GM23338 (cell line): ENCODE measurements around the gene WBP2. TPM values are rescaled to one million over a fixed set of nuclear protein-coding genes. Genes with fewer than 3 reads are reported as not detected.

Source experiments
- ATAC-seq: fragments of 200-7000 bp; cut with Tn5 transposase; 3 replicates; pipeline ENCODE4 v1.9.1; 2020
- DNase-seq: peaks from one replicate; pipeline ENCODE4 v3.0.0-alpha.2; 2015; ENCODE audit warnings: low spot score
- H2AFZ ChIP-seq: fragments of 200-600 bp; sonication (generic); 2 replicates; pipeline ENCODE4 v1.8.0; 2016; ENCODE audit warnings: antibody characterized with exemption, mild to moderate bottlenecking, moderate library complexity
- H3F3A ChIP-seq: fragments of 200-600 bp; sonication (generic); replicated peaks from 2 replicates; pipeline ENCODE4 v1.8.0; 2017; ENCODE audit warnings: antibody characterized with exemption, mixed run types, low read depth
- H3K27ac ChIP-seq: fragments of 200-600 bp; sonication (generic); 2 replicates; pipeline ENCODE4 v1.6.1; 2016; ENCODE audit warnings: low read depth
- H3K27me3 ChIP-seq: fragments of 200-600 bp; sonication (generic); 2 replicates; pipeline ENCODE4 v1.8.0; 2016; ENCODE audit warnings: mild to moderate bottlenecking, mixed run types, moderate library complexity; ENCODE audit not compliant: insufficient read depth
- H3K36me3 ChIP-seq: fragments of 200-600 bp; sonication (generic); 2 replicates; pipeline ENCODE4 v1.8.0; 2016; ENCODE audit warnings: mild to moderate bottlenecking; ENCODE audit not compliant: insufficient read depth
- H3K4me1 ChIP-seq: fragments of 200-600 bp; sonication (generic); 2 replicates; pipeline ENCODE4 v1.8.0; 2016; ENCODE audit warnings: mild to moderate bottlenecking, moderate library complexity; ENCODE audit not compliant: insufficient read depth
- H3K4me2 ChIP-seq: fragments of 200-600 bp; sonication (generic); 2 replicates; pipeline ENCODE4 v1.7.1; 2017; ENCODE audit warnings: mixed run types
- H3K4me3 ChIP-seq: fragments of 200-600 bp; sonication (generic); 2 replicates; pipeline ENCODE4 v1.6.1; 2016; ENCODE audit warnings: mixed run types
- H3K79me2 ChIP-seq: fragments of 200-600 bp; sonication (generic); replicated peaks from 2 replicates; pipeline ENCODE4 v1.8.0; 2017; ENCODE audit warnings: mild to moderate bottlenecking; ENCODE audit not compliant: insufficient read depth
- H3K9me2 ChIP-seq: fragments of 200-600 bp; sonication (generic); 2 replicates; pipeline ENCODE4 v1.8.0; 2017; ENCODE audit not compliant: insufficient read depth
- H4K20me1 ChIP-seq: fragments of 200-600 bp; sonication (generic); replicated peaks from 2 replicates; pipeline ENCODE4 v1.8.0; 2017; ENCODE audit warnings: mild to moderate bottlenecking; ENCODE audit not compliant: insufficient read depth
- H3K27ac Mint-ChIP-seq: 2 replicates; pipeline ENCODE4 v1.8.0; 2020; ENCODE audit warnings: inconsistent platforms, mild to moderate bottlenecking, moderate library complexity, mixed read lengths
- H3K27me3 Mint-ChIP-seq: 3 replicates; pipeline ENCODE4 v1.8.0; 2022; ENCODE audit warnings: low read depth, mild to moderate bottlenecking, moderate library complexity, mixed read lengths, inconsistent platforms; ENCODE audit not compliant: insufficient read depth, poor library complexity
- H3K36me3 Mint-ChIP-seq: 3 replicates; pipeline ENCODE4 v1.8.0; 2021; ENCODE audit warnings: low read depth, mild to moderate bottlenecking, inconsistent platforms, moderate library complexity, mixed read lengths
- H3K4me1 Mint-ChIP-seq: 3 replicates; pipeline ENCODE4 v1.8.0; 2020; ENCODE audit warnings: mild to moderate bottlenecking, inconsistent platforms, mixed read lengths
- H3K4me3 Mint-ChIP-seq: 3 replicates; pipeline ENCODE4 v1.8.0; 2021; ENCODE audit warnings: moderate library complexity, mild to moderate bottlenecking, inconsistent platforms, mixed read lengths
- H3K9me3 Mint-ChIP-seq: 3 replicates; pipeline ENCODE4 v1.8.0; 2020; ENCODE audit warnings: moderate library complexity, mild to moderate bottlenecking, inconsistent platforms, mixed read lengths
- REST ChIP-seq: IDR thresholded peaks from one replicate; pipeline ENCODE4 v1.6.1; 2018; ENCODE audit warnings: antibody characterized with exemption; ENCODE audit not compliant: unreplicated experiment
- ZNF462 ChIP-seq: fragments of 250-450 bp; sonication (Bioruptor Pico); IDR thresholded peaks from 2 replicates; pipeline ENCODE4 v1.5.0; 2020; ENCODE audit warnings: mild to moderate bottlenecking, moderate library complexity
- polyA plus RNA-seq: library from polyadenylated mRNA; unstranded; fragments of >200 nt; fragmentation: Nextera tagmentation; extraction: Ambion mirVana; gene quantifications from 2 replicates; pipeline ENCODE4 v1.2.1, GENCODE V29; 2016
- total RNA-seq: library from RNA; depleted of rRNA; stranded (reverse); fragments of >200 nt; shearing (Covaris generic); gene quantifications from 2 replicates; pipeline ENCODE4 v1.2.3, GENCODE V29; 2014
- TF ChIP-seq, protein P1 (sequence below): IDR thresholded peaks from 2 replicates; pipeline ENCODE4 v1.6.1; 2016; ENCODE audit warnings: antibody characterized with exemption

WBP2 gene
- total and polyA plus RNA-seq, 2 experiments from 2014 or later: 36.2 to 63.5 TPM

DNA sequence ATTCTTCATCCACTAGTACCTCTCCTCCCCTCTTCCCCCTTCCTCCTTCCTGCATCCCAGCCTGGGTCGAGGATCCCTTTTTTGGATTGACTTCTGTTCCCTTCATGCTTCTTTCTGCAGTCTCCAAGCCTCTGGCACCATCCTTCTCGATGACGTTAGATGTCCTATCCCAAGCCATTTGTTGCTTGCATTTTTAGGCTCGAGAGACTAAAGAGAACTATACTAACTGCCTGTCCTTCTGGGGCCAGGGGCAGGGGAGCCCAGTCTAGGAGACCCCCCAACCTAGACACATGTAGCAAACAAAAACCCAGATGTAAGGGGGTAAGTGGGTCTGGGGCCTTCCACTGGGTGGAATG is 46.6 kb downstream of the WBP2 start (continued):
- TF ChIP-seq ZNF462 (CRISPR knock-in tag): no peak

DNA sequence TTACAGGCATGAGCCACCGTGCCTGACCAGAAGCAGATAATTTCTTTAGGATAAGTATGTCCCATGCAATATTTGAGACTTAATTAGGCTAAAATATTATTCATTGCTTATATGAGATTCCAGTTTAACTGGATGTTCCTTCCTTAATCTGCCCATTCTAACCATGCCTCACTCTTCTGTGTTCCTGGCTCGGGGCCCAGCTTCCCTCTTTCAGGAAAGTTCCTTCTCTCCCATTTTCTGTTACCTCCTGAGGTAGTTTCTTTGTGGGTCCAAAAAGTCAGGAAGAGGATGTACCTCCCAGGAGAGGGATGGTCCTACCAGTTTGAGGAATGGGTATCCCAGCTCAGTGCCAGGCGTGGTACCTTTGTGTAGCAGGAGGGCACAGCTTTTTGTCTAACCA is 47.3 kb downstream of the WBP2 start:
- Histone ChIP-seq H4K20me1 (peaks cover 5% of the 10 kb centered on the region), H3K4me3 (no peak overlapping the region), H3K79me2 (peaks cover 28% of the 10 kb centered on the region), H3K36me3 (no peaks in the 10 kb centered on the region), H2AFZ (no peak overlapping the region), H3K4me1 (no peaks in the 10 kb centered on the region), H3F3A (no peaks in the 10 kb centered on the region; the same call in 1 of the 2 replicates), H3K27ac (no peak overlapping the region), H3K27me3 (no peaks in the 10 kb centered on the region), H3K4me2 (no peak overlapping the region), H3K9me2 (no peaks in the 10 kb centered on the region)
- Mint-ChIP-seq H3K9me3 (no peaks in the 10 kb centered on the region; the same call in 2 of the 3 replicates), H3K27me3 (peaks cover 15% of the 10 kb centered on the region), H3K36me3 (peaks cover 14% of the 10 kb centered on the region; the same call in 2 of the 3 replicates), H3K27ac (no peak overlapping the region), H3K4me1 (no peaks in the 10 kb centered on the region), H3K4me3 (no peak overlapping the region)
- TF ChIP-seq, protein P1, sequence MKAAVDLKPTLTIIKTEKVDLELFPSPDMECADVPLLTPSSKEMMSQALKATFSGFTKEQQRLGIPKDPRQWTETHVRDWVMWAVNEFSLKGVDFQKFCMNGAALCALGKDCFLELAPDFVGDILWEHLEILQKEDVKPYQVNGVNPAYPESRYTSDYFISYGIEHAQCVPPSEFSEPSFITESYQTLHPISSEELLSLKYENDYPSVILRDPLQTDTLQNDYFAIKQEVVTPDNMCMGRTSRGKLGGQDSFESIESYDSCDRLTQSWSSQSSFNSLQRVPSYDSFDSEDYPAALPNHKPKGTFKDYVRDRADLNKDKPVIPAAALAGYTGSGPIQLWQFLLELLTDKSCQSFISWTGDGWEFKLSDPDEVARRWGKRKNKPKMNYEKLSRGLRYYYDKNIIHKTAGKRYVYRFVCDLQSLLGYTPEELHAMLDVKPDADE: no peak
- TF ChIP-seq ZNF462 (CRISPR knock-in tag) (no peak), REST (no peak)
- DNase-seq (no peak), ATAC-seq (no peak)
